Lung (tissue), 12 donors: ENCODE results near the gene PLPPR1. TPM values are rescaled to one million over a fixed set of nuclear protein-coding genes. Genes with fewer than 3 reads are reported as not detected.
A peak's percentile ranks its signal among the peaks of the same experiment; 100 is the strongest.

Experiments used
- ATAC-seq: fragments of 200-7000 bp; cut with Tn5 transposase; one replicate; pipeline ENCODE4 v1.9.1; 2020; ENCODE audit warnings: moderate number of reproducible peaks; ENCODE audit not compliant: insufficient read depth, low FRiP score
- DNase-seq, 3 donors: peaks; one replicate each; pipeline ENCODE4 v3.0.0-alpha.2; 2013 to 2017
- H3K27ac ChIP-seq, 2 donors: one replicate each; pipeline ENCODE4 v1.5.1; 2013; ENCODE audit warnings: mild to moderate bottlenecking in 2 of 2, moderate library complexity in 2 of 2, control low read depth in 1 of 2, inconsistent platforms in 1 of 2, low read depth in 1 of 2, low read length in 1 of 2
- H3K27me3 ChIP-seq, 3 donors: one replicate each; pipeline ENCODE4 v1.5.1; 2013; ENCODE audit warnings: low read length in 2 of 3; ENCODE audit not compliant: control insufficient read depth in 3 of 3, insufficient read depth in 3 of 3
- H3K36me3 ChIP-seq, 4 donors: one replicate each; pipeline ENCODE4 v1.5.1; 2013; ENCODE audit warnings: low read length in 4 of 4, mild to moderate bottlenecking in 1 of 4, moderate library complexity in 1 of 4; ENCODE audit not compliant: control insufficient read depth in 4 of 4, insufficient read depth in 4 of 4
- H3K4me1 ChIP-seq, 5 donors: one replicate each; pipeline ENCODE4 v1.5.1; 2013; ENCODE audit warnings: low read length in 5 of 5, mild to moderate bottlenecking in 2 of 5, moderate library complexity in 1 of 5; ENCODE audit not compliant: control insufficient read depth in 5 of 5, insufficient read depth in 5 of 5
- H3K4me3 ChIP-seq: one replicate; pipeline ENCODE4 v1.5.1; 2013; ENCODE audit warnings: mild to moderate bottlenecking, control low read depth, moderate library complexity
- H3K9ac ChIP-seq, 2 donors: one replicate each; pipeline ENCODE4 v1.5.1; 2013; ENCODE audit warnings: low read length in 2 of 2, control low read depth in 1 of 2; ENCODE audit not compliant: insufficient read depth in 1 of 2
- H3K9me3 ChIP-seq, 4 donors: one replicate each; pipeline ENCODE4 v1.5.1; 2013; ENCODE audit warnings: low read length in 3 of 4, mild to moderate bottlenecking in 1 of 4, moderate library complexity in 1 of 4; ENCODE audit not compliant: control insufficient read depth in 4 of 4, insufficient read depth in 3 of 4
- WGBS, 2 donors: extraction: QIAGEN DNeasy Blood & Tissue Kit; methylation state at CpG; one replicate each; pipeline ENCODE4 v1.1.7; 2013; 5-methylcytosine and 5-hydroxymethylcytosine counted together
- polyA plus RNA-seq, 2 donors: library from polyadenylated mRNA; stranded (reverse); fragments of 200-250 nt; gene quantifications; one replicate each; pipeline ENCODE4 v1.2.1, GENCODE V29; 2013
- total RNA-seq, 2 donors: library from RNA; depleted of rRNA in 1 of 2; stranded (reverse); fragments of >200 nt in 1 of 2; gene quantifications; one replicate each; pipeline ENCODE4 v1.2.1, GENCODE V29; 2014 to 2021
- TF ChIP-seq, protein P1 (sequence below): IDR thresholded peaks from 2 replicates; pipeline ENCODE4 v1.5.1; 2012; ENCODE audit warnings: mild to moderate bottlenecking; ENCODE audit errors: control extremely low read depth, extremely low read depth
- donor health status: control.
- donor health status: control.
- donor health status: Bipolar disorder and iron deficiency.
- donor health status: healthy.
- donor health status: DM: yes; HTN: yes; CAD: no.

Gene PLPPR1
- total and polyA plus RNA-seq, 4 donors: 0.91 to 8.4 (median 3.7) TPM

DNA sequence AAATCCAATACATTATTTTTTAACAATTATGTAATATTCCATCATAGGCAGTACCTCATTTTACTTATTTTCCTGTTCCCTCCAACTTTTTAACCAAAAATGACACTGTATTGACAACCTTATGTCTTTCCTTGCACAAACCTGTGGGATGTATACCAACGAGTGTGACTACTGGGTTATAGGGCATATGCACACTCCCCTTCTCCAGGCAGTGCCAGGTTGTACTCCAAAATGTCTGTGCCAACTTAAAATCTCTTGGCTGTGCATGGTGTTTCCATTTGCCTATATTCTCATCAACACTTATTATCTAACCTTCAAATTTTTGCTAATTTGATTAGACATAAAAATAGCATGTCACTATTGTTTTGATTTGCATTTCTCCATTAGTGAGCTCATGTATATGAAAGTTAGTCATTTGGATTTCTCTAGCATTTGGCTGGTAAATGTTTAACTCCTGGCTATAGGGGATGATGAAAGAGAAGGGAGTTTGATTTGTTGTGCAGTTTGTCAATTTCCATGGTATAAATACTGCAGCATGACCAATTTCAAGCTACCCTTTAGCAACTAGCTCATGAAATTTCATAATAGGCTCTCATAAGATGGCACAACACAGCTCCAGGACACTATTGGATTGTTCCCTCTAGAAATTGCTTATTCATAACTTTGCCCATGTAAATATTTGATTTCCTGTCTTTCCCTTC is 226.4 kb downstream of the PLPPR1 start:
- TF ChIP-seq, protein P1, sequence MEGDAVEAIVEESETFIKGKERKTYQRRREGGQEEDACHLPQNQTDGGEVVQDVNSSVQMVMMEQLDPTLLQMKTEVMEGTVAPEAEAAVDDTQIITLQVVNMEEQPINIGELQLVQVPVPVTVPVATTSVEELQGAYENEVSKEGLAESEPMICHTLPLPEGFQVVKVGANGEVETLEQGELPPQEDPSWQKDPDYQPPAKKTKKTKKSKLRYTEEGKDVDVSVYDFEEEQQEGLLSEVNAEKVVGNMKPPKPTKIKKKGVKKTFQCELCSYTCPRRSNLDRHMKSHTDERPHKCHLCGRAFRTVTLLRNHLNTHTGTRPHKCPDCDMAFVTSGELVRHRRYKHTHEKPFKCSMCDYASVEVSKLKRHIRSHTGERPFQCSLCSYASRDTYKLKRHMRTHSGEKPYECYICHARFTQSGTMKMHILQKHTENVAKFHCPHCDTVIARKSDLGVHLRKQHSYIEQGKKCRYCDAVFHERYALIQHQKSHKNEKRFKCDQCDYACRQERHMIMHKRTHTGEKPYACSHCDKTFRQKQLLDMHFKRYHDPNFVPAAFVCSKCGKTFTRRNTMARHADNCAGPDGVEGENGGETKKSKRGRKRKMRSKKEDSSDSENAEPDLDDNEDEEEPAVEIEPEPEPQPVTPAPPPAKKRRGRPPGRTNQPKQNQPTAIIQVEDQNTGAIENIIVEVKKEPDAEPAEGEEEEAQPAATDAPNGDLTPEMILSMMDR: no peak

DNA sequence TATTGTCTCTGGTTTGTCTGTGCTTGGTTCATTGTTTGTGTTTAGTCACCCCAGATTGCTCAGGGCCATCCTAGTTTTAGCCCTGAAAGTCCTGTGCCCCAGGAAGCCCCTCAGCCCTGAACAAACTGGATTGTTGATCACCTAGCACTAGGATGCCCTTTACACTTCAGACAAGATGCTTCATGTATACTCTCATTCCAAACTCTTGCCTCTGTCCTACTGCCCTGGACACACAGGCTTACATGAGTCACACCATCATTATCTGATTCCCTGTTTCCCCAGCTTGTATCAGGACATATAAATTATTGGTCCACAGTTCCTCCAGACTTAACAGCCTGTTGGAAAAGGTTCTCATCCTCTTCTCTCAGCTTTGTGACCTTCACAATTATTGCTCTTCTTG is 236.2 kb downstream of the PLPPR1 start:
- Histone ChIP-seq H3K4me3 (no peak overlapping the region), H3K36me3 (no peaks in the 10 kb centered on the region), H3K27ac (no peak overlapping the region), H3K27me3 (no peaks in the 10 kb centered on the region), H3K9ac (no peak overlapping the region), H3K4me1 (no peaks in the 10 kb centered on the region), H3K9me3 (no peaks in the 10 kb centered on the region)
- no peak for DNase-seq
- ATAC-seq: no peak
- TF ChIP-seq, protein P1: no peak

More for the DNA sequence above, 226.4 kb downstream of the PLPPR1 start:
- ATAC-seq (no peak), DNase-seq (no peak)
- H3K27me3 ChIP-seq: no peaks in the 10 kb centered on the region
- no peaks in the 10 kb centered on the region for H3K36me3 ChIP-seq
- H3K9me3 ChIP-seq: no peaks in the 10 kb centered on the region
- 76 to 80% methylated on average over 1 of the region's 1 CpG for WGBS, 2 donors
- H3K9ac ChIP-seq: no peak overlapping the region
- H3K4me1 ChIP-seq: no peaks in the 10 kb centered on the region
- no peak overlapping the region for H3K27ac ChIP-seq
- no peak overlapping the region for H3K4me3 ChIP-seq

DNA sequence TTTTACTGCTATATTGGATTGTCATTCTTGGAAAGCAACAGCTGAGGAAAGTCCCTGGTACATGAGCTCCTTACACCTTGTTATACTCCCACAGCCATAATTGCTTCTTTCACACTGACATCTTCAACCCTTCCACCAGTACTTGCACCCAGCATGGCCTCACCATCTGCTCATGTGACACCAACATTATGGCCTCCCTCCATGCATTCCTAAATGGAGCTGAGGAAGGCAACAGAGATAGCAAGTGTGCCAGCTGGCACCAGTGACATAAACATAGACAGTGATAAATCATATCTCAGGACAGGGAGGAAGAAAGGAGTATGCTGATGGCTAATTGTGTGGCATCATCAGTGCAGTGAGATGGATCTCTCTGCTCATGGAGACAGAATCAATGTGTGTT is 236.7 kb downstream of the PLPPR1 start:
- Histone ChIP-seq H3K36me3 (no peaks in the 10 kb centered on the region), H3K4me1 (no peaks in the 10 kb centered on the region), H3K4me3 (no peak overlapping the region), H3K27ac (no peak overlapping the region), H3K9me3 (no peaks in the 10 kb centered on the region), H3K27me3 (no peaks in the 10 kb centered on the region), H3K9ac (no peak overlapping the region)
- DNase-seq: peak in 1 of 3 donors; percentile 1
- no peak for ATAC-seq
- TF ChIP-seq, protein P1: no peak

DNA sequence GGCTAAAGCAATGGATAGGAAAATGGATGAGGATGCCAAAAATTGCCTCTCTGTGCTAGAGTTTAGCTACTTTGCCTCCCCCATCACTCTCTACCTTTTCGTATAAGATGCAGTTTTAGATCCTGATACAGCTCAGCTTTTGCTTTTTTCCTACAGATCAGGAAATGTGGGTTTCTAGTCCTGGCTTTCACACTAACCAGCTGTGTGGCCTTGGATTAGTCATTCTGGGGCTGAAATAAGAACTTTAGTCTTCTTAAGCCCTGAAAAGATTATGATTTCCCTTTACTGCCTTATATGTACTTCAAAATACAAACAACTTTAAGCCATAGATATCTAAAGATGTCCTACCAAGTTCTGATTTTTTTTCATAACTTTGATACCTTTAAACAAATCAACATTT is 239.9 kb downstream of the PLPPR1 start:
- Histone ChIP-seq H3K9me3 (no peaks in the 10 kb centered on the region), H3K4me1 (no peaks in the 10 kb centered on the region), H3K36me3 (no peaks in the 10 kb centered on the region), H3K4me3 (no peak overlapping the region), H3K9ac (no peak overlapping the region), H3K27ac (no peak overlapping the region), H3K27me3 (no peaks in the 10 kb centered on the region)
- 80 to 82% methylated on average over 1 of the region's 1 CpG for WGBS, 2 donors
- TF ChIP-seq, protein P1: no peak
- no peak for ATAC-seq
- no peak for DNase-seq
